SK-N-SH (cell line): ENCODE results near the gene GATAD2B. TPM values are rescaled to one million over a fixed set of nuclear protein-coding genes. Genes with fewer than 3 reads are reported as not detected.

ENCODE experiments used
- CTCF ChIA-PET: fragments of 300-600, 350-600 bp; formaldehyde crosslinking; extraction: SDS; loops from one replicate; lab custom pipeline; 2021; lab: Yijun Ruan, JAX
- POLR2A ChIA-PET: fragments of 350-600 bp; sonication (Branson Sonifier 250); formaldehyde crosslinking; extraction: SDS; loops from one replicate; lab custom pipeline; 2020; ENCODE audit warnings: antibody characterized with exemption, inconsistent platforms; lab: Yijun Ruan, JAX
- DNase-seq: peaks from one replicate; pipeline ENCODE4 v3.0.0; 2012
- H2AFZ ChIP-seq: fragments of 200-600 bp; sonication (generic); 2 replicates; pipeline ENCODE4 v1.8.1; 2016; ENCODE audit warnings: antibody characterized with exemption, mild to moderate bottlenecking, low read depth
- H3F3A ChIP-seq: fragments of 200-600 bp; sonication (generic); replicated peaks from 2 replicates; pipeline ENCODE3; 2016; ENCODE audit warnings: antibody characterized with exemption, mild to moderate bottlenecking; ENCODE audit not compliant: insufficient read depth
- H3K27ac ChIP-seq, 2 experiments: fragments of 200-500 bp in 1 of 2; fragments of 200-600 bp in 1 of 2; sonication (Bioruptor generic) in 1 of 2; sonication (generic), shearing (Covaris generic) in 1 of 2; 2 replicates each; pipeline versions ENCODE4 v1.5.1 to v1.6.1; 2014 to 2016; ENCODE audit warnings: low read depth in 2 of 2, inconsistent platforms in 1 of 2, low read length in 1 of 2, mild to moderate bottlenecking in 1 of 2, mixed read lengths in 1 of 2
- H3K27me3 ChIP-seq: fragments of 200-600 bp; sonication (generic), shearing (Covaris generic); 2 replicates; pipeline ENCODE4 v1.6.1; 2016; ENCODE audit warnings: mixed run types; ENCODE audit not compliant: insufficient read depth
- H3K36me3 ChIP-seq, 2 experiments: fragments of 200-500 bp in 1 of 2; fragments of 200-600 bp in 1 of 2; sonication (Bioruptor generic) in 1 of 2; sonication (generic) in 1 of 2; replicated peaks in 1 of 2; 2 replicates each; pipeline versions ENCODE3 to v1.5.1; 2014 to 2016; ENCODE audit warnings: low read length in 1 of 2, mild to moderate bottlenecking in 1 of 2; ENCODE audit not compliant: insufficient read depth in 2 of 2, control insufficient read depth in 1 of 2
- H3K4me1 ChIP-seq, 2 experiments: fragments of 200-500 bp in 1 of 2; fragments of 200-600 bp in 1 of 2; sonication (Bioruptor generic) in 1 of 2; sonication (generic), shearing (Covaris generic) in 1 of 2; 2 replicates each; pipeline versions ENCODE4 v1.5.1 to v1.6.1; 2014 to 2016; ENCODE audit warnings: low read depth in 1 of 2, low read length in 1 of 2, mixed run types in 1 of 2; ENCODE audit not compliant: insufficient read depth in 2 of 2, control insufficient read depth in 1 of 2
- H3K4me2 ChIP-seq: fragments of 200-600 bp; sonication (generic), shearing (Covaris generic); 2 replicates; pipeline ENCODE4 v1.6.1; 2017; ENCODE audit warnings: mixed run types
- H3K4me3 ChIP-seq, 2 experiments: fragments of 200-500 bp in 1 of 2; fragments of 200-600 bp in 1 of 2; sonication (Bioruptor generic) in 1 of 2; sonication (generic), shearing (Covaris generic) in 1 of 2; 2 replicates each; pipeline versions ENCODE4 v1.5.1 to v1.8.1; 2014 to 2016; ENCODE audit warnings: low read depth in 2 of 2, inconsistent platforms in 1 of 2, low read length in 1 of 2, mild to moderate bottlenecking in 1 of 2, mixed read lengths in 1 of 2, moderate library complexity in 1 of 2
- H3K79me2 ChIP-seq: fragments of 200-600 bp; sonication (generic); 2 replicates; pipeline ENCODE4 v1.8.1; 2017; ENCODE audit warnings: mild to moderate bottlenecking; ENCODE audit not compliant: insufficient read depth
- H3K9ac ChIP-seq: fragments of 200-600 bp; sonication (generic); 2 replicates; pipeline ENCODE4 v1.6.1; 2017; ENCODE audit warnings: mixed run types
- H3K9me2 ChIP-seq: fragments of 200-600 bp; sonication (generic); 2 replicates; pipeline ENCODE4 v1.6.1; 2017; ENCODE audit warnings: mixed run types
- H3K9me3 ChIP-seq: fragments of 200-600 bp; sonication (generic); 2 replicates; pipeline ENCODE4 v1.6.1; 2017; ENCODE audit warnings: mixed run types, mild to moderate bottlenecking, moderate library complexity
- H4K20me1 ChIP-seq: fragments of 200-600 bp; sonication (generic); 2 replicates; pipeline ENCODE4 v1.6.1; 2017; ENCODE audit warnings: mild to moderate bottlenecking, mixed run types; ENCODE audit not compliant: insufficient read depth
- CHD2 ChIP-seq: fragments of 150-350 bp; IDR thresholded peaks from 2 replicates; pipeline ENCODE4 v1.6.1; 2018; ENCODE audit warnings: low read length; ENCODE audit not compliant: partially characterized antibody
- FOXM1 ChIP-seq: IDR thresholded peaks from 2 replicates; pipeline ENCODE4 v1.4.0; 2012; ENCODE audit warnings: low read depth, mild to moderate bottlenecking
- GABPA ChIP-seq: IDR thresholded peaks from 2 replicates; pipeline ENCODE4 v1.4.0; 2012; ENCODE audit warnings: low read depth, mild to moderate bottlenecking
- PBX3 ChIP-seq: IDR thresholded peaks from 2 replicates; pipeline ENCODE4; 2012
- RAD21 ChIP-seq: IDR thresholded peaks from 2 replicates; pipeline ENCODE4 v1.6.1; 2012; ENCODE audit warnings: mild to moderate bottlenecking, low read length
- RCOR1 ChIP-seq: fragments of 150-350 bp; IDR thresholded peaks from 2 replicates; pipeline ENCODE4 v1.6.1; 2017; ENCODE audit warnings: antibody characterized with exemption, low read length
- REST ChIP-seq: IDR thresholded peaks from 2 replicates; pipeline ENCODE4 v1.6.1; 2012; ENCODE audit warnings: mild to moderate bottlenecking, low read depth, low read length, moderate library complexity
- RFX5 ChIP-seq: IDR thresholded peaks from 2 replicates; pipeline ENCODE4 v1.6.1; 2012; ENCODE audit warnings: mild to moderate bottlenecking, improper control_type of control experiment, low read length
- TCF12 ChIP-seq: IDR thresholded peaks from 2 replicates; pipeline ENCODE4 v1.4.0; 2012
- USF2 ChIP-seq: fragments of 150-350 bp; IDR thresholded peaks from 2 replicates; pipeline ENCODE4 v1.6.1; 2017; ENCODE audit warnings: antibody characterized with exemption, low read length, low read depth, borderline replicate concordance
- YY1 ChIP-seq: IDR thresholded peaks from 2 replicates; pipeline ENCODE4 v1.4.0; 2012; ENCODE audit warnings: low read depth, mild to moderate bottlenecking
- WGBS: methylation state at CpG from one replicate; pipeline ENCODE4 v1.1.6; 2017; ENCODE audit warnings: low lambda C conversion rate; 5-methylcytosine and 5-hydroxymethylcytosine counted together
- polyA plus RNA-seq, 3 experiments: library from polyadenylated mRNA; depleted of rRNA; stranded (reverse); fragments of >200 nt; gene quantifications; 2 replicates each; pipeline ENCODE4 v1.2.3, GENCODE V29; 2012

Gene GATAD2B
- polyA plus RNA-seq, 1 of the 3 experiments (the other 2 are of a cell fraction): 2.8 TPM

GRCh38 chr1:153801028-153801625, 121.6 kb downstream of the GATAD2B start:
- H3F3A ChIP-seq: peaks cover 5% of the 10 kb centered on the region
- CTCF ChIA-PET: interaction anchor here (0.8 to 3.7 kb wide), 7 partner anchors 10 to 186 kb away, joined by 3 to 26 read pairs (median 4); partner anchors contain the start of gene RAB13
- H3K9me2 ChIP-seq: no peaks in the 10 kb centered on the region

GRCh38 chr1:153800516-153800915, 122.3 kb downstream of the GATAD2B start:
- H3F3A ChIP-seq: peaks cover under 1% of the 10 kb centered on the region
- CTCF ChIA-PET: interaction anchor here (0.8 to 2.1 kb wide), 5 partner anchors 17 to 187 kb away, joined by 3 to 7 read pairs (median 4); no protein-coding TSS in a partner anchor
- H3K9ac ChIP-seq: no peak overlapping the region
- H3K9me3 ChIP-seq: no peaks in the 10 kb centered on the region
- 100% methylated on average over 3 of the region's 7 CpGs for WGBS
- no peaks in the 10 kb centered on the region for H3K9me2 ChIP-seq
- H3K36me3 ChIP-seq: peaks cover 0 to 7% of the 10 kb centered on the region in 2 experiments
- POLR2A ChIA-PET: no interaction called here
- DNase-seq: no peak
- no peaks in the 10 kb centered on the region for H4K20me1 ChIP-seq
- no peak overlapping the region for H3K27ac ChIP-seq
- no peak overlapping the region for H3K4me2 ChIP-seq
- no peak overlapping the region for H2AFZ ChIP-seq
- no peak overlapping the region for H3K4me3 ChIP-seq
- peaks cover 3 to 5% of the 10 kb centered on the region in 2 experiments; a peak in 2 of 4 replicates for H3K4me1 ChIP-seq
- no peaks in the 10 kb centered on the region for H3K27me3 ChIP-seq
- no peaks in the 10 kb centered on the region for H3K79me2 ChIP-seq
- TF ChIP-seq TCF12 (no peak), RAD21 (no peak), PBX3 (no peak), RFX5 (no peak), FOXM1 (no peak), RCOR1 (no peak), GABPA (no peak), CHD2 (no peak), REST (no peak), YY1 (no peak)

More at GRCh38 chr1:153801028-153801625, 121.6 kb downstream of the GATAD2B start:
- Histone ChIP-seq H3K9ac (no peak overlapping the region), H3K79me2 (no peaks in the 10 kb centered on the region), H4K20me1 (no peaks in the 10 kb centered on the region), H3K36me3 (peaks cover 0 to 7% of the 10 kb centered on the region in 2 experiments), H3K4me3 (no peak overlapping the region), H3K4me1 (peaks cover 5 to 8% of the 10 kb centered on the region in 2 experiments; a peak in 2 of 4 replicates), H3K27ac (no peak overlapping the region; a peak in 1 of 4 replicates), H3K4me2 (no peak overlapping the region), H2AFZ (no peak overlapping the region), H3K9me3 (no peaks in the 10 kb centered on the region), H3K27me3 (no peaks in the 10 kb centered on the region)
- TF ChIP-seq USF2 (no peak), REST (no peak)
- POLR2A ChIA-PET: interaction anchor here (1.1 kb wide), 1 partner anchor 190 kb away, joined by 3 read pairs; the partner anchor contains the start of gene RPS27
- WGBS: 98% methylated on average over 6 of the region's 6 CpGs
- DNase-seq: no peak
